GM19238 (cell line): ENCODE results near the gene FGD1.
A peak's percentile ranks its signal among the peaks of the same experiment; 100 is the strongest.
"Not testable (repeated sequence)": the region's sequence is repeated elsewhere in the genome, so short reads cannot be mapped to it uniquely, and the experiment has no call there.

Experiments used
- DNase-seq: peaks from one replicate; pipeline ENCODE4 v3.0.0; 2011; ENCODE audit warnings: low spot score; ENCODE audit not compliant: insufficient read length

The FGD1 gene

GRCh38 chrX:54495814-54496516 is at the start of gene FGD1:
TSS of gene FGD1 (minus strand) at chrX:54496234. CDS start at chrX:54495432, 802 bp downstream.
- DNase-seq = peak; percentile 27

GRCh38 chrX:54542239-54542638 is 46.2 kb upstream of the FGD1 start:
- not testable (repeated sequence) for DNase-seq

- DNase-seq = no peak
Observed at GRCh38 chrX:54540289-54540688, 44.3 kb upstream of the FGD1 start.

GRCh38 chrX:54534271-54534670 is 38.2 kb upstream of the FGD1 start:
- no peak for DNase-seq

- no peak for DNase-seq
Observed at GRCh38 chrX:54530357-54530900, 34.4 kb upstream of the FGD1 start.

GRCh38 chrX:54529552-54530356 is 33.7 kb upstream of the FGD1 start, which contains the start of gene GNL3L:
TSS of gene GNL3L (plus strand) at chrX:54530219. CDS start at chrX:54532567, 2,348 bp downstream.
- DNase-seq = peak; percentile 63

GRCh38 chrX:54529151-54529550 is 33.1 kb upstream of the FGD1 start:
- no peak for DNase-seq

GRCh38 chrX:54509400-54509799 is 13.4 kb upstream of the FGD1 start:
- no peak for DNase-seq

GRCh38 chrX:54496936-54497335 is 902 bp upstream of the FGD1 start:
- no peak for DNase-seq

- no peak for DNase-seq
Observed at GRCh38 chrX:54496517-54496852, 451 bp upstream of the FGD1 start.

- no peak for DNase-seq
Observed at GRCh38 chrX:54494989-54495813, 833 bp downstream of the FGD1 start.

GRCh38 chrX:54494166-54494988 is 1.7 kb downstream of the FGD1 start:
- DNase-seq = no peak

GRCh38 chrX:54492340-54492739 is 3.7 kb downstream of the FGD1 start:
- DNase-seq = no peak

GRCh38 chrX:54489819-54490218 is 6.2 kb downstream of the FGD1 start:
- not testable (repeated sequence) for DNase-seq

GRCh38 chrX:54484666-54485065 is 11.4 kb downstream of the FGD1 start:
- no peak for DNase-seq

GRCh38 chrX:54483946-54484345 is 12.1 kb downstream of the FGD1 start:
- no peak for DNase-seq

- DNase-seq = no peak
Observed at GRCh38 chrX:54482839-54483593, 13.0 kb downstream of the FGD1 start.

- no peak for DNase-seq
Observed at GRCh38 chrX:54479136-54480111, 16.6 kb downstream of the FGD1 start.
